Measurements from ENCODE around the gene BMP4. TPM values are rescaled to one million over a fixed set of nuclear protein-coding genes. Genes with fewer than 3 reads are reported as not detected.

Gene BMP4
- total and polyA plus RNA-seq, 7 donors = 3.7 to 31.4 (median 19.4) TPM

GRCh38 chr14:53946071-53946403 is 10.6 kb downstream of the BMP4 start:
- no peak for DNase-seq
- Histone ChIP-seq H3K27ac (no peak overlapping the region), H3K4me1 (peaks cover 0 to 10% (median 6%) of the 10 kb centered on the region in 4 donors), H3K36me3 (peaks cover 0 to 7% (median 0%) of the 10 kb centered on the region in 4 donors), H3K9me3 (no peaks in the 10 kb centered on the region), H3K27me3 (peaks cover 6 to 42% (median 24%) of the 10 kb centered on the region in 3 donors), H3K4me3 (peak overlapping the region in 1 of 4 donors; percentile 45)
- WGBS, 2 donors = 66 to 86% methylated on average over 14 of the region's 14 CpGs
- intact Hi-C loops (cut with DNase I) = no loop called here
- TF ChIP-seq EP300 (IDR thresholded peaks at IDR 0.05) = no peak
- TF ChIP-seq POLR2A (IDR thresholded peaks at IDR 0.05) = no peak
- no peak for TF ChIP-seq CTCF (IDR thresholded peaks at IDR 0.05)
- TF ChIP-seq POLR2AphosphoS5 (IDR thresholded peaks at IDR 0.05) = no peak

- TF ChIP-seq EP300 (IDR thresholded peaks at IDR 0.05) = no peak
- TF ChIP-seq POLR2A (IDR thresholded peaks at IDR 0.05) = no peak
- TF ChIP-seq POLR2AphosphoS5 (IDR thresholded peaks at IDR 0.05) = no peak
- no peak for TF ChIP-seq CTCF (IDR thresholded peaks at IDR 0.05)
- intact Hi-C loops (cut with DNase I) = no loop called here
- WGBS, 2 donors = 46 to 76% methylated on average over 2 of the region's 2 CpGs
Observed at GRCh38 chr14:53943751-53944083, 12.9 kb downstream of the BMP4 start.

GRCh38 chr14:53942970-53943750 is 13.5 kb downstream of the BMP4 start:
- H3K9me3 ChIP-seq = no peaks in the 10 kb centered on the region
- H3K36me3 ChIP-seq = no peaks in the 10 kb centered on the region
- H3K27me3 ChIP-seq = peaks cover 6 to 42% (median 24%) of the 10 kb centered on the region in 3 donors
- intact Hi-C loops (cut with DNase I) = no loop called here
- TF ChIP-seq EP300 (IDR thresholded peaks at IDR 0.05) = no peak
- no peak for TF ChIP-seq POLR2A (IDR thresholded peaks at IDR 0.05)
- TF ChIP-seq POLR2AphosphoS5 (IDR thresholded peaks at IDR 0.05) = no peak
- 15 to 27% methylated on average over 8 of the region's 8 CpGs for WGBS, 2 donors
- H3K4me1 ChIP-seq = peaks cover 0 to 10% (median 6%) of the 10 kb centered on the region in 4 donors
- no peak overlapping the region for H3K4me3 ChIP-seq
- no peak overlapping the region for H3K27ac ChIP-seq
- no peak for DNase-seq

More at GRCh38 chr14:53943751-53944083, 12.9 kb downstream of the BMP4 start:
- Histone ChIP-seq H3K27me3 (peaks cover 6 to 42% (median 24%) of the 10 kb centered on the region in 3 donors), H3K9me3 (no peaks in the 10 kb centered on the region), H3K36me3 (no peaks in the 10 kb centered on the region), H3K4me1 (peaks cover 0 to 10% (median 6%) of the 10 kb centered on the region in 4 donors), H3K4me3 (no peak overlapping the region), H3K27ac (no peak overlapping the region)
- DNase-seq = no peak

- Histone ChIP-seq H3K4me1 (no peaks in the 10 kb centered on the region), H3K4me3 (no peak overlapping the region), H3K9me3 (peaks cover 0 to 2% (median 0%) of the 10 kb centered on the region in 4 donors), H3K36me3 (no peaks in the 10 kb centered on the region), H3K27me3 (no peaks in the 10 kb centered on the region), H3K27ac (no peak overlapping the region)
- intact Hi-C loops (cut with DNase I) = no loop called here
- 71 to 85% methylated on average over 7 of the region's 7 CpGs for whole genome bisulfite sequencing, 2 donors
- TF ChIP-seq EP300 (IDR thresholded peaks at IDR 0.05) (no peak), POLR2A (IDR thresholded peaks at IDR 0.05) (no peak), CTCF (IDR thresholded peaks at IDR 0.05) (no peak), POLR2AphosphoS5 (IDR thresholded peaks at IDR 0.05) (no peak)
- no peak for DNase-seq
Observed at GRCh38 chr14:53938136-53938837, 18.3 kb downstream of the BMP4 start.

- H3K27ac ChIP-seq = no peak overlapping the region
- H3K9me3 ChIP-seq = peaks cover 0 to 2% (median 0%) of the 10 kb centered on the region in 4 donors
- TF ChIP-seq CTCF (IDR thresholded peaks at IDR 0.05) (no peak), POLR2AphosphoS5 (IDR thresholded peaks at IDR 0.05) (no peak), EP300 (IDR thresholded peaks at IDR 0.05) (no peak), POLR2A (IDR thresholded peaks at IDR 0.05) (no peak)
- no peaks in the 10 kb centered on the region for H3K4me1 ChIP-seq
- no peaks in the 10 kb centered on the region for H3K36me3 ChIP-seq
- intact Hi-C loops (cut with DNase I) = no loop called here
- 76 to 78% methylated on average over 7 of the region's 7 CpGs for WGBS, 2 donors
- no peak overlapping the region for H3K4me3 ChIP-seq
- no peaks in the 10 kb centered on the region for H3K27me3 ChIP-seq
- DNase-seq = no peak
Observed at GRCh38 chr14:53934778-53935414, 21.7 kb downstream of the BMP4 start.

Measured in sigmoid colon (tissue), 7 donors.